ENCODE measurements around the gene MYO5C. TPM values are rescaled to one million over a fixed set of nuclear protein-coding genes. Genes with fewer than 3 reads are reported as not detected.
"Not testable (repeated sequence)": the region's sequence is repeated elsewhere in the genome, so short reads cannot be mapped to it uniquely, and the experiment has no call there.

Gene MYO5C
- total RNA-seq, 4 donors from 2014 or later: 1.2 to 4.3 (median 2.9) TPM

- Histone ChIP-seq H3K4me1 (no peaks in the 10 kb centered on the region), H3K9me3 (no peaks in the 10 kb centered on the region), H3K36me3 (peaks cover 0 to 7% of the 10 kb centered on the region in 2 donors), H3K4me3 (no peak overlapping the region), H3K27ac (no peak overlapping the region), H3K27me3 (no peaks in the 10 kb centered on the region)
- intact Hi-C loops (cut with DNase I; ENCODE audit: low total_unique reads) (no loop called here), in situ Hi-C loops (cut with MboI; ENCODE audit: low sequenced_read_pairs in 4 of 4) (no loop called here)
- TF ChIP-seq POLR2A (IDR thresholded peaks at IDR 0.05) (no peak), CTCF (IDR thresholded peaks at IDR 0.05 in 4 of 5, conservative IDR thresholded peaks at IDR 0.05 in 1 of 5) (no peak)
- ATAC-seq (no peak), DNase-seq (no peak)
Observed at GRCh38 chr15:52241489-52241888, 54.1 kb downstream of the MYO5C start.

- in situ Hi-C loops (cut with MboI; ENCODE audit: low sequenced_read_pairs in 4 of 4): no loop called here
- no peak overlapping the region for H3K27ac ChIP-seq
- H3K4me3 ChIP-seq: no peak overlapping the region
- intact Hi-C loops (cut with DNase I; ENCODE audit: low total_unique reads): no loop called here
- H3K27me3 ChIP-seq: no peaks in the 10 kb centered on the region
- ATAC-seq (no peak), DNase-seq (no peak)
- H3K9me3 ChIP-seq: no peaks in the 10 kb centered on the region
- no peaks in the 10 kb centered on the region for H3K36me3 ChIP-seq
- H3K4me1 ChIP-seq: no peaks in the 10 kb centered on the region
- no peak for TF ChIP-seq CTCF (IDR thresholded peaks at IDR 0.05 in 4 of 5, conservative IDR thresholded peaks at IDR 0.05 in 1 of 5)
- TF ChIP-seq POLR2A (IDR thresholded peaks at IDR 0.05): no peak
Observed at GRCh38 chr15:52240166-52240565, 55.4 kb downstream of the MYO5C start.

GRCh38 chr15:52238989-52239525 is 56.5 kb downstream of the MYO5C start:
- in situ Hi-C loops (cut with MboI; ENCODE audit: low sequenced_read_pairs in 4 of 4); H3K4me1 ChIP-seq; H3K9me3 ChIP-seq; ATAC-seq; H3K27ac ChIP-seq; H3K4me3 ChIP-seq; intact Hi-C loops (cut with DNase I; ENCODE audit: low total_unique reads); DNase-seq; H3K27me3 ChIP-seq; H3K36me3 ChIP-seq: not testable (repeated sequence)

GRCh38 chr15:52238149-52238548 is 57.5 kb downstream of the MYO5C start:
- no peak overlapping the region for H3K4me3 ChIP-seq
- ATAC-seq (no peak), DNase-seq (no peak)
- H3K27me3 ChIP-seq: no peaks in the 10 kb centered on the region
- intact Hi-C loops (cut with DNase I; ENCODE audit: low total_unique reads) (no loop called here), in situ Hi-C loops (cut with MboI; ENCODE audit: low sequenced_read_pairs in 4 of 4) (no loop called here)
- no peaks in the 10 kb centered on the region for H3K9me3 ChIP-seq
- TF ChIP-seq POLR2A (IDR thresholded peaks at IDR 0.05) (no peak), CTCF (IDR thresholded peaks at IDR 0.05 in 4 of 5, conservative IDR thresholded peaks at IDR 0.05 in 1 of 5) (no peak)
- H3K36me3 ChIP-seq: peaks cover 0 to 4% of the 10 kb centered on the region in 2 donors
- H3K27ac ChIP-seq: no peak overlapping the region
- no peaks in the 10 kb centered on the region for H3K4me1 ChIP-seq

- TF ChIP-seq POLR2A (IDR thresholded peaks at IDR 0.05): no peak
- TF ChIP-seq CTCF (IDR thresholded peaks at IDR 0.05 in 4 of 5, conservative IDR thresholded peaks at IDR 0.05 in 1 of 5): no peak
- no peak for DNase-seq
- ATAC-seq: no peak
- in situ Hi-C loops (cut with MboI; ENCODE audit: low sequenced_read_pairs in 4 of 4): no loop called here
- Histone ChIP-seq H3K27me3 (no peaks in the 10 kb centered on the region), H3K9me3 (no peaks in the 10 kb centered on the region), H3K4me3 (no peak overlapping the region), H3K36me3 (peaks cover 0 to 4% of the 10 kb centered on the region in 2 donors), H3K27ac (no peak overlapping the region), H3K4me1 (no peaks in the 10 kb centered on the region)
- intact Hi-C loops (cut with DNase I; ENCODE audit: low total_unique reads): no loop called here
Observed at GRCh38 chr15:52236013-52236412, 59.6 kb downstream of the MYO5C start.

Measured in gastrocnemius medialis (tissue), 4 donors.